ENCODE results near the gene ASIC4.

ASIC4 gene

DNA sequence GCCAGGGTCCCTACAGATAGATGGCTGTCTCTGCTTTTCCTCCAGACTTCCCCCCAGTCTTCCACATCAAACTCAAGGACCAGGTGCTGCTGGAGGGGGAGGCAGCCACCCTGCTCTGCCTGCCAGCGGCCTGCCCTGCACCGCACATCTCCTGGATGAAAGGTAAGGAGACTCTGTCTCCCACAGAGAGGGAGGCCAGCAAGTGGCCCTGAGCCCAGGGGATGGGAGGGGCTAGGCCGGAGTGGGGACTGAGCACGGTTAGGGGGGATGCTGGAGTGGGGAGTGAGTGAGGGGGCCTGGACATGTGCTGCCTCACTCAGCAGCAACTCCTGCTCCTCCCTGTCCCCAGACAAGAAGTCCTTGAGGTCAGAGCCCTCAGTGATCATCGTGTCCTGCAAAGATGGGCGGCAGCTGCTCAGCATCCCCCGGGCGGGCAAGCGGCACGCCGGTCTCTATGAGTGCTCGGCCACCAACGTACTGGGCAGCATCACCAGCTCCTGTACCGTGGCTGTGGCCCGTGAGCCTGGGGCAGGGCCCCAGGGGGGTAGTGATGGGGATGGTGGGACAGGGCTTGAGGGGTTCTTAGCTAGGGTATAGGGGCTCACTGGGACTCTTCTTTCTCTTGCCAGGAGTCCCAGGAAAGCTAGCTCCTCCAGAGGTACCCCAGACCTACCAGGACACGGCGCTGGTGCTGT lies 26.0 kb upstream of the ASIC4 start:
- Mint-ChIP-seq H3K9me3 (no peaks in the 10 kb centered on the region), H3K36me3 (no peaks in the 10 kb centered on the region), H3K4me3 (no peak overlapping the region), H3K27ac (no peak overlapping the region), H3K4me1 (no peaks in the 10 kb centered on the region), H3K27me3 (peaks cover 28% of the 10 kb centered on the region)
- DNase-seq (ENCODE audit: low spot score in 2 of 2): no peak
- ATAC-seq (ENCODE audit: low read depth): no peak

DNA sequence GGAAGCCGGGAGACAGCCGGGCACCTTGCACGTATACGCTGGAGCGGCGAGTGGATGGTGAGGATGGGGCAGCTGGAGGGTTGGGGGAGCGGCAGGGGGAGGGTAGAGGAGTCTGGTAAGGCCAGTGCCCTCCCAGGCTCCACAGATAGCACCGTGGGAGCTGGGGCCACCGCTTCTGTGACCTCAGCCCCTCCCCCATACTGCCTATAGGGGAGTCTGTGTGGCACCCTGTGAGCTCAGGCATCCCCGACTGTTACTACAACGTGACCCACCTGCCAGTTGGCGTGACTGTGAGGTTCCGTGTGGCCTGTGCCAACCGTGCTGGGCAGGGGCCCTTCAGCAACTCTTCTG lies 25.5 kb upstream of the ASIC4 start:
- Mint-ChIP-seq H3K36me3 (no peaks in the 10 kb centered on the region), H3K27ac (no peak overlapping the region), H3K27me3 (peaks cover 30% of the 10 kb centered on the region), H3K9me3 (no peaks in the 10 kb centered on the region), H3K4me3 (no peak overlapping the region), H3K4me1 (no peaks in the 10 kb centered on the region)
- no peak for ATAC-seq (ENCODE audit: low read depth)
- DNase-seq (ENCODE audit: low spot score in 2 of 2): no peak

DNA sequence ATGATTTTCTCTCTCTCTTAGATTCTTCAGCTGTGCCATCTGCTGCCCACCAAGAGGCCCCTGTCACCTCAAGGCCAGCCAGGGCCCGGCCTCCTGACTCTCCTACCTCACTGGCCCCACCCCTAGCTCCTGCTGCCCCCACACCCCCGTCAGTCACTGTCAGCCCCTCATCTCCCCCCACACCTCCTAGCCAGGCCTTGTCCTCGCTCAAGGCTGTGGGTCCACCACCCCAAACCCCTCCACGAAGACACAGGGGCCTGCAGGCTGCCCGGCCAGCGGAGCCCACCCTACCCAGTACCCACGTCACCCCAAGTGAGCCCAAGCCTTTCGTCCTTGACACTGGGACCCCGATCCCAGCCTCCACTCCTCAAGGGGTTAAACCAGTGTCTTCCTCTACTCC lies 25.0 kb upstream of the ASIC4 start:
- Mint-ChIP-seq H3K4me1 (no peaks in the 10 kb centered on the region), H3K27ac (no peak overlapping the region), H3K9me3 (no peaks in the 10 kb centered on the region), H3K4me3 (no peak overlapping the region), H3K27me3 (peaks cover 28% of the 10 kb centered on the region), H3K36me3 (no peaks in the 10 kb centered on the region)
- ATAC-seq (ENCODE audit: low read depth): no peak
- DNase-seq (ENCODE audit: low spot score in 2 of 2): no peak

DNA sequence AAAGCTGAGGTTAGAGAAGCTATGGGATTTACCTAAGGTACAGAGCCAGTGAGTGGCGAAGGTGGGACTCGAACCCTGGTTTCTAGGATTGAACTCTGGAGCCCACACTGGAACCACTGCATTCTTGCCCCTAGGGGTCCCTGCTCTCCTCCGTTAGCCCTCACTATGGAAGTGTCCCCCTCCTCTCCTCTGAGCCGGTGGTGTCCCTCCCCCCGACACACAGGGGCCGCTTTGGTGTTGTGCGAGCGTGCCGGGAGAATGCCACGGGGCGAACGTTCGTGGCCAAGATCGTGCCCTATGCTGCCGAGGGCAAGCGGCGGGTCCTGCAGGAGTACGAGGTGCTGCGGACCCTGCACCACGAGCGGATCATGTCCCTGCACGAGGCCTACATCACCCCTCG lies 24.1 kb upstream of the ASIC4 start:
- no peak overlapping the region for H3K27ac Mint-ChIP-seq
- ATAC-seq (ENCODE audit: low read depth): no peak
- H3K27me3 Mint-ChIP-seq: peaks cover 29% of the 10 kb centered on the region
- H3K4me1 Mint-ChIP-seq: no peaks in the 10 kb centered on the region
- H3K9me3 Mint-ChIP-seq: no peaks in the 10 kb centered on the region
- no peaks in the 10 kb centered on the region for H3K36me3 Mint-ChIP-seq
- H3K4me3 Mint-ChIP-seq: no peak overlapping the region
- no peak for DNase-seq (ENCODE audit: low spot score in 2 of 2)

DNA sequence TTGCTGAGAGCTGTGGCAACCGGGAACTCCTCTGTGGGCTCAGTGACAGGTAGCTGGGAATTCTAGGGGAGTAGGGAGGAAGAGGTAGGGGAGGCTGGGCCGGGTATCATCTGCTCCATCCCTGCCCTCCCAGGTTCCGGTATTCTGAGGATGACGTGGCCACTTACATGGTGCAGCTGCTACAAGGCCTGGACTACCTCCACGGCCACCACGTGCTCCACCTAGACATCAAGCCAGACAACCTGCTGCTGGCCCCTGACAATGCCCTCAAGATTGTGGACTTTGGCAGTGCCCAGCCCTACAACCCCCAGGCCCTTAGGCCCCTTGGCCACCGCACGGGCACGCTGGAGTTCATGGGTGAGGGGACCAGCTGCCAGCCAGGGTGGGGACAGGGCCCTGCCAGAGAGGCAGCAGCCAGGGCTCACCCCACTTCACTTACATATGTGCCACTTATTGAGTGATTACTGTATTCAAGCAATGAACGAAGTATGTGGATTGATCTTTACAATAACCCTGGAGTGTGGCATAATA lies 23.6 kb upstream of the ASIC4 start:
- Mint-ChIP-seq H3K27ac (no peak overlapping the region), H3K27me3 (peaks cover 29% of the 10 kb centered on the region), H3K4me3 (no peak overlapping the region), H3K36me3 (no peaks in the 10 kb centered on the region), H3K4me1 (no peaks in the 10 kb centered on the region), H3K9me3 (no peaks in the 10 kb centered on the region)
- DNase-seq (ENCODE audit: low spot score in 2 of 2): no peak
- no peak for ATAC-seq (ENCODE audit: low read depth)

DNA sequence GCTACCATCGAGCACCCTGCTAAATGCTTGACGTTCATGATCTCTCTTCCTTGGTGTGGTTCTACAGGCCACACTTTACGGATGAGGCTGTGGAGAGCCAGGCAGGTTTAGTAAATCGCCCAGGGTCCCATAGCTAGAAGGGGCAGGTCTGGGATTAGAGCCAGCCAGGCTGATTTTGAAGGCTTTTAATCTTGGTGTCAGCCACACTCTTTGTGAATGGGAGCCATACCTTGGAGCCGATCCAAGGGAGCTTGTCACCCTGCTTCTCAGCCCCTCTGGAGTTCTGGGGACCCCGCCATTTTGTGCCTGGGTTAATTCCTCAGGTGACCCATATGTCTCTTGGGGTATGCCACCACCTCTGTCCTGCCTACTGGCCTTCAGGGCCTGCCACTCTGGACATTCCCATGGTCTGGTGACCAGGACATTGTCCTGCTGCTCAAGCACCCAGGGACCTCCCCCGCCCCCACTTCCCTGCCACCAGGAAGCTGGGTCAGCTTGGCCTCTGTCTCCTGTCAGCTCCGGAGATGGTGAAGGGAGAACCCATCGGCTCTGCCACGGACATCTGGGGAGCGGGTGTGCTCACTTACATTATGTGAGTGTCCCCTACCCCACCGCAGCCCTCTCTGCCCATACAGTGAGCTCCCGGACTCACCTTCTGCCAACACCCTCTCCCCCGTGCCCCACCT lies 22.9 kb upstream of the ASIC4 start:
- H3K27ac Mint-ChIP-seq: no peak overlapping the region
- ATAC-seq (ENCODE audit: low read depth) (no peak), DNase-seq (ENCODE audit: low spot score in 2 of 2) (no peak)
- no peaks in the 10 kb centered on the region for H3K36me3 Mint-ChIP-seq
- H3K4me1 Mint-ChIP-seq: peaks cover 3% of the 10 kb centered on the region
- peaks cover 32% of the 10 kb centered on the region for H3K27me3 Mint-ChIP-seq
- no peak overlapping the region for H3K4me3 Mint-ChIP-seq
- H3K9me3 Mint-ChIP-seq: no peaks in the 10 kb centered on the region

DNA sequence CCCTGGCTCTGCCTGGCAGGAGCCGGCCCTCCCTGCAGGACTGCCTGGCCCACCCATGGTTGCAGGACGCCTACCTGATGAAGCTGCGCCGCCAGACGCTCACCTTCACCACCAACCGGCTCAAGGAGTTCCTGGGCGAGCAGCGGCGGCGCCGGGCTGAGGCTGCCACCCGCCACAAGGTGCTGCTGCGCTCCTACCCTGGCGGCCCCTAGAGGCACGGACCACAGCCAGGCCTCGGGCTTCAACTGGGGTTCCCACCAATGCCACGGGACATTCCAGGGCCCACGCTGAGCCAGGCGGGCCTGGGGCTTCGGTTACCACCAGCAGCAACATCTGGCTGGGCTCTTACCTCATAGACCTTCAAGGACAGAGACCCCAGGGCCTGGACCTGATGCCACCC lies 21.7 kb upstream of the ASIC4 start:
- Mint-ChIP-seq H3K4me3 (no peak overlapping the region), H3K27me3 (peaks cover 28% of the 10 kb centered on the region)

DNA sequence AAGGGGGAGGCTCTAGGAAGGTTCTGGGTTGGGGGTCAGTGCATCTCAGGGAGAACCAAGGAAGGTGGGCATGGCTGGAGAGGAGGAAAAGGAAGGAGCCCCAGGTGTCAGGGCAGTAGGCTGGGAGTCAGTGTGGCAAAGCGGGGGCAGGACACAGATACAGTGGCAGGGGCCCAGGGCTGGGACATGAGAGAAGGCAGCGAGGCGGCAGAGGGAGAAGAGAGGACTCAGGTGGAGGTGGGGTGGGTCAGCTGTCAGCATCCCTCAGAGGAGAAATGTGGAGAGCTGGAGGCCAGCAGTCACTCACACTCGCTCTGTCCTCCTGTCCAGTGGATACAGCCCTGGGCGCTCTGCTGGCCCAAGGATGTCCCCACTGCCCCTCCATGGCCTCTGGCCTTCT lies 21.2 kb upstream of the ASIC4 start:
- ATAC-seq (ENCODE audit: low read depth) (no peak), DNase-seq (ENCODE audit: low spot score in 2 of 2) (no peak)
- peaks cover 26% of the 10 kb centered on the region for H3K27me3 Mint-ChIP-seq
- no peak overlapping the region for H3K27ac Mint-ChIP-seq
- no peak overlapping the region for H3K4me3 Mint-ChIP-seq
- H3K4me1 Mint-ChIP-seq: peaks cover 5% of the 10 kb centered on the region
- H3K36me3 Mint-ChIP-seq: no peaks in the 10 kb centered on the region
- no peaks in the 10 kb centered on the region for H3K9me3 Mint-ChIP-seq

More for the DNA sequence above, 21.7 kb upstream of the ASIC4 start:
- Mint-ChIP-seq H3K36me3 (no peaks in the 10 kb centered on the region), H3K4me1 (peaks cover 5% of the 10 kb centered on the region), H3K9me3 (no peaks in the 10 kb centered on the region), H3K27ac (no peak overlapping the region)
- ATAC-seq (ENCODE audit: low read depth): no peak
- no peak for DNase-seq (ENCODE audit: low spot score in 2 of 2)

DNA sequence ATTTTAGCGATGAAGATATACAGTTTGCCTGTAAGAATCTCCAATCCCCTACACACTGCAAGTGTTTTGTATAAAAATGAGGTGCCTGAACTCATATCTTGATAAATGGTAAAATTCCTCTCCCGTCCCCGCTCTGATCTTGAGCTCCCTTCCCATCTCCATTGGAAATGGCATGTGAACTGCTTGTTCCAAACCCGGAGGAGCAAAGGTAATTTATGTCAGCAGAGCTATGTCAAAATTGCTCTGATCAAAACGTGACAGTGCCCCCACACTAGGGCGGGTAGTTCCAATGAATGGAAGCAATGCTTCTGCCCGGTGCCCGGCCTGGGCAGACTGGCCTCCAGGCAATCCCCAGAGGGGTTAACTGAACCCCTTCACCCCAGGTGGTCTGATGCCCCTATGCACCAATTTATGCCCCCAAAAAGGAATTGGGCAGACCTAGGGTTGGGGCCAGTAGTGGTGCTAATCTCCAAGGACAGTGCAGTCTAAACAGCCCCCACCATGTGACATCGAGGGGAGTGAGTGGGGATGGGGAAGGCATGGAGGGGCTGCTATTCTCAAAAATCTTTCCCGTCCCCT lies 19.2 kb upstream of the ASIC4 start:
- Mint-ChIP-seq H3K36me3 (no peaks in the 10 kb centered on the region), H3K27me3 (peaks cover 22% of the 10 kb centered on the region), H3K9me3 (no peaks in the 10 kb centered on the region), H3K27ac (no peak overlapping the region), H3K4me3 (no peak overlapping the region), H3K4me1 (peaks cover 20% of the 10 kb centered on the region)
- DNase-seq (ENCODE audit: low spot score in 2 of 2) (no peak), ATAC-seq (ENCODE audit: low read depth) (no peak)

DNA sequence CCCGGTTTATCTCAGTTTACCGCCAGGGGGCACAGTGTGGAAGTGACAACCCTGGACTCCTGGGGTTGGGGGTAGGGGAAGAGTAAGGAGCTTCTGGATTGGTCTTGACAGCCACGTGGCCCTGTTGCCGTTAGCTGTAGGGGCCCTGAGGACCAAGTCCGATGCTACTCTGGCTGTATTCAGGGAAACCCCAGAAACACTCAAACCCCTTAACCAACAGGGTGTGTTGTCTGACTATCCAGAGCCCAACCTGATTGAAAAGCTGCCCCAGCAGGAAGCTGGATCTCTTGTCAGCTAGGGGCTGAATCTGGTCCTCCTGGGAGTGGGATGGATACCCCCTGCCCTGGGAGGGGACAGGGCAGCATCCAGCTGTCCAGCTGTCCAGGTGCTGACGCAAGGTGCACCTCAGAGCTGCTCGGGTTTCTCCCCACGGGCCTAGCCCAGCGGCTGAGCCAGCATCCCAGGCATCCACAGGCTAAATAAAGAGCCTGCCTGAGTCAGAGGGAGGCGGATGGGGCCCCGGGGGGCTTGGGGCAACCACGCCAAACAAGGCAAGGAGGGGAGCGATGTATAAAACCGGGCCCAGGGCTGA lies 18.7 kb upstream of the ASIC4 start:
- ATAC-seq (ENCODE audit: low read depth) (no peak), DNase-seq (ENCODE audit: low spot score in 2 of 2) (peak in 1 of 2 donors; percentile 32)
- no peaks in the 10 kb centered on the region for H3K36me3 Mint-ChIP-seq
- no peak overlapping the region for H3K27ac Mint-ChIP-seq
- H3K4me3 Mint-ChIP-seq: no peak overlapping the region
- H3K27me3 Mint-ChIP-seq: peaks cover 22% of the 10 kb centered on the region
- no peaks in the 10 kb centered on the region for H3K9me3 Mint-ChIP-seq
- peaks cover 23% of the 10 kb centered on the region for H3K4me1 Mint-ChIP-seq

DNA sequence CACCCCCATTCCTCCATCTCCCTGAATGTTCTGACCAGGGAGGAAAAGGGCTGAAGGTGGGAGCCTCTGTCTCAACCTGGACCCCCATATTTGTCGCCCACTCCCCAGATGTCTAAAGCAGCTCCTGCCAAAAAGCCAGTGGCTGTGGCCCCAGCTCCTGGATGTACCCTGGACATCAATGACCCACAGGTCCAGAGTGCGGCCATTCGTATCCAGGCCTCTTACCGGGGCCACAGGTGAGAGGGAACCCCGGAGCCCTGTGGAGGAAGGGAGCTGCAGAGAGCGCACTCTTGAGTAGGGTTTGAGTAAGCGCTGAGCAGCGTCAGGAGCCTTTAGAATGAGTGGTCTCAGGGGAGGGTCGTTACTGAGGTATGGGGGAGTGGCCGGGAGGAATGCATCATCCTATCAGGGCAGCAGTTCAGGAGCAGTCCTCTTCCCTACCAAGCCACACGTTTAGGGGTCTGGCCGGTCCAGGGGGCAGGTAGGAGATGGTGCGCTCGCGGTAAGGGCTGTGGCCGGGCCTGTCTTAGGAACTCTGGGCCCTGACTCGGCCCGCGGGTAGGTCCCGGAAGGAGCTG lies 17.9 kb upstream of the ASIC4 start:
- no peak for DNase-seq (ENCODE audit: low spot score in 2 of 2)
- peaks cover 22% of the 10 kb centered on the region for H3K27me3 Mint-ChIP-seq
- no peak for ATAC-seq (ENCODE audit: low read depth)
- peaks cover under 1% of the 10 kb centered on the region for H3K36me3 Mint-ChIP-seq
- peaks cover 23% of the 10 kb centered on the region for H3K4me1 Mint-ChIP-seq
- peak overlapping the region; percentile 35 for H3K4me3 Mint-ChIP-seq
- no peak overlapping the region for H3K27ac Mint-ChIP-seq
- H3K9me3 Mint-ChIP-seq: no peaks in the 10 kb centered on the region

DNA sequence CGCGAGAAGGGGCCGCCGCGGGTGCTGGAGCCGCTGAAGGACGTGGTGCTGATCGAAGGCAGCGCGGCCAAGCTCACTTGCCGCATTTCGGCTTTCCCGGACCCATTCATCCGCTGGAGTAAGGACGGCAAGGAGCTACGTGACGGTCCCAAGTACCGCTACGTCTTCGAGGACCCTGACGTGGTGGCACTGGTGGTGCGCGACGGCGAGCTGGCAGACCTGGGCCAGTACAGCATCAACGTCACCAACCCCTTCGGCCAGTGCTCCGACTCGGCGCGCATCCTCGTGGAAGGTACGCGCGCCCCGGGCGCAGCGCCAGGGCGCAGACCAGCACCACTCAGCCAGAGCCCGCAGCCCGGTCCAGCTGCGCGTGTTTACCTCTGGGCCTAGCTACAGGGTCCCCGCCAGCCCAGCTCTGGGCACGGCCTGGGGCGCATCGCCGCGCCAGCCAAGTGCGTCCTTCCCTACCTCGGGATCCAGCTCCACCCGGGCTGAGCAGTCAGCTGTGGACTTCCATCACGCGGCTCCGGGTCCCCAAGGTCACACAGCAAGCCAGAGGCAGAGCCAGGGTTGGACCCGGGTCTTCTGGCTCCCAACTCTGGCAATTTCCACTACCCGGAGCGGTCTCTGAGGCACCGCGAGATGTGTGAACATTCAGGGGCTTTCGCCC lies 17.3 kb upstream of the ASIC4 start:
- Mint-ChIP-seq H3K4me3 (peak overlapping the region; percentile 94), H3K27ac (no peak overlapping the region), H3K36me3 (peaks cover 3% of the 10 kb centered on the region), H3K4me1 (peaks cover 23% of the 10 kb centered on the region), H3K9me3 (no peaks in the 10 kb centered on the region), H3K27me3 (peaks cover 19% of the 10 kb centered on the region)
- no peak for ATAC-seq (ENCODE audit: low read depth)
- no peak for DNase-seq (ENCODE audit: low spot score in 2 of 2)

DNA sequence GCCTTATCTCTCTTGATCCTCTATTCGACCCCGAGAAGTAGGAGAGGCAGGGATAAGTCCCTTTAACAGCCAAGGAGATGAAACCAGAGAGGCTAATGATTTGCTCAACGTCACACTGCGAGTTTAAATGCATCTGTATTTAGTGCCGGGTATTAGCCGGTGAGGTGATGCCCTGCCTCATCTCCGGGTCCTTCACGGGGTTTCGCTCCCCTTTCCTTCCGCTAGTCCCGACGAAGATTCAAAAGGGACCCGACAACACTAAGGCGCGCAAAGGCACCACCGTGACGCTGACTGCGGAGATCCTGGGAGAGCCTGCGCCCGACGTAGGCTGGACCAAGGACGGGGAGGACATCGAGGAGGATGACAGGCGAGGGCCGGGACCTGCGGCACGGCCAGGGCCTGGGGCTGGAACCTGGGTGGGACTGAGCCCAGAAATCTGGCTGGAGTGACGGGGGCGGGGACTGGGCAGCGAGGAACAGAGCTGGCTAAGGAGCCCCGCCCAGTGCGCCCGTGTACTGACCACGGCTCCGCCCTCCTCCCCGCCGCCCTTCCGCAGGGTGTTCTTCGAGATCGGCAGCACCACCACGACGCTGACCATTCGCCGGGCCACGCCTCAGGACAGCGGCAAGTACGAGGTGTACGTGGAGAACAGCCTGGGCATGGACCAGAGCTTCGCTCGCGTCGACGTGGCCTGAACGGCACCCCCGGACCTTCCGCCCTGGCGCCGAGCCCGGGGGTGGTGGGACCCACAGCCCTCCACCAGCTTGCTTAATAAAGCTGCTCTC lies 16.6 kb upstream of the ASIC4 start:
- Mint-ChIP-seq H3K9me3 (no peaks in the 10 kb centered on the region), H3K27ac (peak overlapping the region; percentile 80), H3K27me3 (peaks cover 14% of the 10 kb centered on the region), H3K4me1 (peaks cover 23% of the 10 kb centered on the region), H3K4me3 (peak overlapping the region; percentile 94), H3K36me3 (peaks cover 4% of the 10 kb centered on the region)
- DNase-seq (ENCODE audit: low spot score in 2 of 2): no peak
- ATAC-seq (ENCODE audit: low read depth): no peak

Measured in memory B cell (primary cell).